GM19452 (cell line): Measurements from ENCODE around the gene ZMYND15.
A peak's percentile ranks its signal among the peaks of the same experiment; 100 is the strongest.
"Not testable (repeated sequence)": the region's sequence is repeated elsewhere in the genome, so short reads cannot be mapped to it uniquely, and the experiment has no call there.

ENCODE experiments used
- ATAC-seq: cut with Tn5 transposase; IDR thresholded peaks from one replicate; pipeline ENCODE4 v1.9.1; 2021; ENCODE audit not compliant: unreplicated experiment

Gene ZMYND15, protein sequence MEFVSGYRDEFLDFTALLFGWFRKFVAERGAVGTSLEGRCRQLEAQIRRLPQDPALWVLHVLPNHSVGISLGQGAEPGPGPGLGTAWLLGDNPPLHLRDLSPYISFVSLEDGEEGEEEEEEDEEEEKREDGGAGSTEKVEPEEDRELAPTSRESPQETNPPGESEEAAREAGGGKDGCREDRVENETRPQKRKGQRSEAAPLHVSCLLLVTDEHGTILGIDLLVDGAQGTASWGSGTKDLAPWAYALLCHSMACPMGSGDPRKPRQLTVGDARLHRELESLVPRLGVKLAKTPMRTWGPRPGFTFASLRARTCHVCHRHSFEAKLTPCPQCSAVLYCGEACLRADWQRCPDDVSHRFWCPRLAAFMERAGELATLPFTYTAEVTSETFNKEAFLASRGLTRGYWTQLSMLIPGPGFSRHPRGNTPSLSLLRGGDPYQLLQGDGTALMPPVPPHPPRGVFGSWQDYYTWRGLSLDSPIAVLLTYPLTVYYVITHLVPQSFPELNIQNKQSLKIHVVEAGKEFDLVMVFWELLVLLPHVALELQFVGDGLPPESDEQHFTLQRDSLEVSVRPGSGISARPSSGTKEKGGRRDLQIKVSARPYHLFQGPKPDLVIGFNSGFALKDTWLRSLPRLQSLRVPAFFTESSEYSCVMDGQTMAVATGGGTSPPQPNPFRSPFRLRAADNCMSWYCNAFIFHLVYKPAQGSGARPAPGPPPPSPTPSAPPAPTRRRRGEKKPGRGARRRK

DNA sequence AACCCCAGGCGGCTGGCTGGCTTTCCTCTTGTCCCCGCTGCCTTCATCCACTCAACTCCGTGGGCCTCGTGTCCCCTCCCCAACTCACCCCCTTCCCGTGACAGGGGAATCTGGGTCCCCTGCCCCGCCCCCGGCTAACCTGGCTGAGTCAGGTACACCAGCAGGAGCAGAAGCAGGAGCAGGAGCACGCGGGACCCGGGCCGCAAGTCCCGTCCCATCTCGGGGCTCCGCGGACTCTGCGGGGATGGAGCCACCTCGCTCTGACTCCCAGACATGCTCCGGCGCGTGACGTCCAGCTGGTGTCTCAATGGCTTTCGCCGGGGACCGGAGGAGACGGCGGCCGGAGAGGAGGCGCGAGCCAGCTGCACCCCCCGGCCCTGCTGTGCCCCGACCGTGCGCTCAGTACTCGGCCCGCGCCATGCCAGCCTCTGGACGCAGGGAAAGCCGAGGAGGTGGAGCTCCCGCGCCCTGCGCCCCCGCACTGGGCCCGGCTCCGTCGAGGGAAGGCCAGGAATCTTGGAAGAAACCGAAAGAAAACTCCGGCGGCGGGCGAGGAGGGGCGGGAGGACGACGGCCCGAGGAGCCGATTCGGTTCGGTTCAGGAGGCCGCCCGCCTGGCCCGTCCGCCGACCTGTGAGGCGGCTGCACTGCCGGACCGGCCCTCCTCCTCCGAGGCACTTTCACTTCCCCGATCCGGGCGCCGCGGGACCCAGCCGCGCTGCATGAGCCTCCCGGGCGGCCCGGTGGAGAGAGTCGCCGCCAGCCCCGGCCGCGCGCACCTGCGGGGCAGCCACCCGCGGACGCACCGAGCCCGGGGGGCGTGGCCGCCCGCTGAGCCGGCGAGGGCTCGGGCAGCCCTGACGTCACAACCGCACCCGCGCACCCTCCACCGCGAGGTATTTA is at the start of gene ZMYND15, which contains the start of gene CXCL16:
Gene ZMYND15 (plus strand): TSS at position 712 of the 903 bp plus-strand sequence. CDS start 716 bp downstream, outside the sequence.
Gene CXCL16 (minus strand): TSS at position 807 of the 903 bp plus-strand sequence. CDS start 589 bp downstream, at position 218.
- ATAC-seq: peak; percentile 51

- not testable (repeated sequence) for ATAC-seq
Observed at GRCh38 chr17:4689872-4690271, 49.8 kb upstream of the ZMYND15 start.

- ATAC-seq: no peak
Observed at GRCh38 chr17:4690745-4691144, 48.9 kb upstream of the ZMYND15 start.

DNA sequence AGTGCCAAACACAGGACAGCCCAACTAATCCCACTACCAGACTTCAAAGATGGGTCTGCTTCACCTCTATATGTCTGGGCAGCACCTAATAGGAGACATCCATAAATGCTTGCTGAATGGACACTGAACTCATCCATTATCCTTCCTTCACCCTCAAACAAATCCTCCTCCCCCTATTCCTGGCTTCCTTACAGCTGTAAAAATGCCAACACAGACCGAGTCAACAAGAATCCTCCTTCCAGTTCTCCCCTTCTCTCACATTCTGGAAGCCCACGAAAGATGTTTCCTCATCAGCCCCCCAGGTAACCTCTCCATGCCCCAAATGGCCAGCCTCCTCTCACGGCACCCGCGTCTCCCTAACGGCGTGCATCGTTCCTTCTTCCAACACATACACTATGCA is 47.9 kb upstream of the ZMYND15 start:
- no peak for ATAC-seq

- no peak for ATAC-seq
Observed at GRCh38 chr17:4693416-4693815, 46.2 kb upstream of the ZMYND15 start.

DNA sequence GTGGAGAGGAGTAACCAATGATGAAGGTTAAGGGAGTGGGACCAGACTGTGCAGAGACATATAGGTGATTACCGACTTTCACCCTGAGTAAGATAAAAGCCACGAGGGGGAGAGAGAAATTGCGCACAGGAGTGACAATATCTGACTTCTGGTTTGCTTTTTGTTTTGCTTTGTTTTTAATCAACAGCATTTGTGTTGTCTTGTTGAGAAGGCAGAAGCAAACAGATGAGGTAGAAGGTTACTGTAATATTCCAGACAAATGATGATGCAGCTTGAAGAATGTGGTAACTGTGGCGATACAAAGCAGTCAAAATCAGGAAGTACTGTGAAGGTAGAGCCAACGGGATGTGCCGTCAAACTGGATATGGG is 43.2 kb upstream of the ZMYND15 start:
- ATAC-seq: no peak

DNA sequence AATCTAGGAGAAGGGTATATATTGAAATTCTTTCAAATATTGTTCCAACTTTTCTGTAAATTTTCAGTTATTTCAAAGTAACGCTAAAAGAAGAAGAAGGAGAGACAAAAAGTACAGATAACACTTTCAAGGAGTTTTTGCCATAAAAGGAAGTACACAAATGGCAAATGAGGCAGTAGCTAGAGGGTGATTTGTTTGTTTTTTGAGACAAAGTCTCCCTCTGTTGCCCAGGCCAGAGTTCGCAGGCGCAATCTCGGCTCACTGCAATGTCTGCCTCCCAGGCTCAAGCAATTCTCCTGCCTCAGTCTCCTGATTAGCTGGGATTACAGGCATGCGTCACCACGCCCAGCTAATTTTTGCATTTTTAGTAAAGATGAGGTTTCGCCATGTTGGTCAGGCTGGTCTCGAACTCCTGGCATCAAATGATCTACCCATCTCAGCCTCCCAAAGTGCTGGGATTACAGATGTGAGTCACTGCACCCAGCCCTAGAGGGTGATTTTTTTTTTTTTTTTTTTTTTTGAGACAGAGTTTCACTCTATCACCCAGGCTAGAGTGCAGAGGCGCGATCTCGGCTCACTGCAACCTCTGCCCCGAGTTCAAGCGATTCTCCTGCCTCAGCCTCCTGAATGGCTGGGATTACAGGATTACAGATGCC is 40.1 kb upstream of the ZMYND15 start:
- ATAC-seq: not testable (repeated sequence)

- no peak for ATAC-seq
Observed at GRCh38 chr17:4701116-4701515, 38.5 kb upstream of the ZMYND15 start.

DNA sequence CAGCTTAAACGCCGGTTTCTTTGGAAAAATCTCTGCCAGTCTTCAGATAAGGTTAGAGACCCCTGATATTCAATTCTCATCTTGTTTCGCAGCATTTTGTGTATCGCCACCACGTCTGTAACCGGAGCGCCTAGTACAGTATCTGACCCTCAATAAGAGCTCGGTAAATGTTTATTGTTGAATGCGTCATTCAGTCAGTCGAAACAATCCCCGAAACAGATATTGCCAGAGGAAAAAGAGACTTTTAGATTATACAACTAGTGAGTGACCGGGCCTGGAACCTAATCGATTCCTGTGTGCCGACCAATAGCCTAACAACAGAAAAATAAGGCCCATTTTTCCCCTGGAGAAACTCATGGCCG is 36.3 kb upstream of the ZMYND15 start:
- no peak for ATAC-seq

GRCh38 chr17:4704574-4704907 is 35.1 kb upstream of the ZMYND15 start:
- ATAC-seq: not testable (repeated sequence)

DNA sequence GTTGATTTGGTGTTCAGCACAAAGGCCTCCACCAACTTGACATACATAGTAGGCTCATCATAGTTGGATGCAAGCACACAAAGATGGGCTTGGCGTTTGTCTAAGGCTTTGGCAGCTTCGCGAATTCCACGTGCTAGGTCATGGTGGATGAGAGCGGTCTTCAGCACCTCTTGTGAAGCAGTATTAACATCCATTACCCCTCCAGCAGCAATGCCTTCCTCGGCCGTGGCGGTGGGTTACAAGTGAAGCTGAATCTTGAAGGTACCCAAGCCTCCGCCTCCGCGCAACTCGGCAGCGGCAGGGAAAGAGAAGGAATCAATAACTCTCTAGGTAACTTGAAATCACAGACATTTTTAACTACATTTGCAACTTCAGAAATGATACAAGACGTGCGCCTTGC is 34.6 kb upstream of the ZMYND15 start:
- ATAC-seq: no peak

DNA sequence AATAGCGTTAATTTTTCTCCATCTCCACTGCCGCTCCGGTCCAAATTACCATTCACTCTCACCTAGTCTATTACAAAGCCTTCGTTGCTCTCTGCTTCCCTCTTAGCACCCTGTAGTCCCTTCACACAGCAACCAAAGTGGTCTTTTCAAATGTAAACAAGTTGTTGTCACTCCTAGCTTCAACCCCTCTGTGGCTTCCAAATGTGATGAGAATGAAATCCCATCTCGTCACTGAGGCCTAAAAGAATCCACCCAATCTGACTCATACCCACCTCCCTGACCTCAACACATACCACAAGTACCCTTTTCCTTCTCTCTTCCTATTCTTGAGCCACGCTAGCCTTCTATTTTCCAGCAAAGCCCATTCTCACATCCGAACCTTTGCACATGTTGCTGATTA is 33.5 kb upstream of the ZMYND15 start:
- no peak for ATAC-seq

DNA sequence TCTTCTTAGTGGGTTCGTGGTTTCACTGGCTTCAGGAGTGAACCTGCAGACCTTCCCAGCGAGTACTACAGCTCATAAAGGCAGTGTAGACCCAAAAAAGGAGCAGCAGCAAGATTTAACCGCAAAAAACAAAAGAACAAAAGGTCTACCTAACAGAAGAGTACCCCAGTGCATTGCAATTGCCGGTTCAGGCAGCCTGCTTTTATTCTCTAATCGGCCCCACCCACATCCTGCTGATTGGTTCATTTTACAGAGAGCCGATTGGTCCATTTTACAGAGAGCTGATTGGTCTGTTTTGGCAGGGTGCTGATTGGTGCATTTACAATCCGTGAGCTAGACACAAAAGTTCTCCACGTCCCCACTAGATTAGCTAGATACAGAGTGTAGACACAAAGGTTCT is 31.2 kb upstream of the ZMYND15 start:
- ATAC-seq: no peak

- peak; percentile 86 for ATAC-seq
Observed at GRCh38 chr17:4709794-4710692, 29.6 kb upstream of the ZMYND15 start, which contains the start of gene ARRB2. ARRB2 (plus strand) TSS chr17:4710632; CDS start chr17:4710722, 90 bp downstream.

GRCh38 chr17:4710693-4711634 is 28.7 kb upstream of the ZMYND15 start:
- ATAC-seq: no peak

GRCh38 chr17:4711661-4712181 is 27.9 kb upstream of the ZMYND15 start:
- no peak for ATAC-seq

GRCh38 chr17:4712526-4712925 is 27.1 kb upstream of the ZMYND15 start:
- no peak for ATAC-seq

DNA sequence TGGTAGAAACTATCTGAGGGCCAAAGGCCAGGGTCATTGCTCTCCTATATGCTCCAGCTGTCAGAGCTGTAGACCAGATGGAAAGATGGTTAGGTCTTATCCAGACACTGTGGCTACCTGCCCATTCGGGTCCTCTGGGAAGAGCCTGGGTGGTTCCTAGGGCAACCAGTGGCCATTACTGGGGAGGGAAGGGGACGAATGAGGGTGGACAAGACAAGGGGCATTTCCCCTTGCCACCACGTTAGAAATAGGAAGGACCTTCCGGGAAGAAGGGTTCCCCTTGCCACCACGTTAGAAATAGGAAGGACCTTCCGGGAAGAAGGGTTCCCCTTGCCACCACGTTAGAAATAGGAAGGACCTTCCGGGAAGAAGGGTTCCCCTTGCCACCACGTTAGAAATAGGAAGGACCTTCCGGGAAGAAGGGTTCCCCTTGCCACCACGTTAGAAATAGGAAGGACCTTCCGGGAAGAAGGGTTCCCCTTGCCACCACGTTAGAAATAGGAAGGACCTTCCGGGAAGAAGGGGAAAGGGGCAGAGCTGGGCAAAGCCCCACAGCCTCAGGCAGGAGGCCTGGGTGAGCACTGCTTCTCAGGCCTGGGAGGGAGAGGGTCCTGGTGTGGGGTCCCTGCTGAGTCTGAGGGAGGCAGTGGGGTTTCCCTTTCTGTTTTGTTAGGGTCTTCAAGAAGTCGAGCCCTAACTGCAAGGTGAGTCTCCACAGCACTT is 25.1 kb upstream of the ZMYND15 start:
- ATAC-seq: not testable (repeated sequence)
